Measurements from ENCODE around the gene IPO13. TPM values are rescaled to one million over a fixed set of nuclear protein-coding genes. Genes with fewer than 3 reads are reported as not detected.
A peak's percentile ranks its signal among the peaks of the same experiment; 100 is the strongest.

Gene IPO13
- total RNA-seq, 1 donor from 2014 or later = 39.2 TPM

DNA sequence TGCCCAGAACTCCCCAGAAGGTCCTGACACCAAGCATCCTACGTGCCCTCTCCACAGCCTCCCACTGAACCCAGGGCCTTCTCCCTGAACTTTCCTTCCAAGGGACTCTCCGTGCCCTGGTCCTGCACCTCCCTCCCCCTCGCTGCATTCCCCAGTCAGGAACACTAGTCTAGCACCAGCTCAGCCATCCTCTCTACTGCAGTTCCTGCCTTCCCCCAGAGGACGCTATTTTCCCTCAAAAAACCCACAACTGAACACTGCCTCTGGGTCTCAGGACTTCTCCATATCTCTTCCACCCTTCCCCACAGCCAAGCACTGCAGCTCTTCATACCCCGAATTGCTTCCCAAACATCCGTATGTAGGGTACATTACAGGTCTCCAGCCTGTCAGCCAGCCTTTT lies 25.7 kb upstream of the IPO13 start:
- H3K36me3 Mint-ChIP-seq (ENCODE audit: low read depth) = peaks cover 20% of the 10 kb centered on the region
- no peak for DNase-seq (ENCODE audit: low spot score)
- peaks cover 4% of the 10 kb centered on the region for H3K4me1 Mint-ChIP-seq (ENCODE audit: low read depth)
- no peaks in the 10 kb centered on the region for H3K27me3 Mint-ChIP-seq (ENCODE audit: low read depth)
- H3K9me3 Mint-ChIP-seq (ENCODE audit: low read depth) = no peaks in the 10 kb centered on the region
- H3K27ac Mint-ChIP-seq (ENCODE audit: unreplicated experiment) = no peak overlapping the region
- TF ChIP-seq, protein P1, sequence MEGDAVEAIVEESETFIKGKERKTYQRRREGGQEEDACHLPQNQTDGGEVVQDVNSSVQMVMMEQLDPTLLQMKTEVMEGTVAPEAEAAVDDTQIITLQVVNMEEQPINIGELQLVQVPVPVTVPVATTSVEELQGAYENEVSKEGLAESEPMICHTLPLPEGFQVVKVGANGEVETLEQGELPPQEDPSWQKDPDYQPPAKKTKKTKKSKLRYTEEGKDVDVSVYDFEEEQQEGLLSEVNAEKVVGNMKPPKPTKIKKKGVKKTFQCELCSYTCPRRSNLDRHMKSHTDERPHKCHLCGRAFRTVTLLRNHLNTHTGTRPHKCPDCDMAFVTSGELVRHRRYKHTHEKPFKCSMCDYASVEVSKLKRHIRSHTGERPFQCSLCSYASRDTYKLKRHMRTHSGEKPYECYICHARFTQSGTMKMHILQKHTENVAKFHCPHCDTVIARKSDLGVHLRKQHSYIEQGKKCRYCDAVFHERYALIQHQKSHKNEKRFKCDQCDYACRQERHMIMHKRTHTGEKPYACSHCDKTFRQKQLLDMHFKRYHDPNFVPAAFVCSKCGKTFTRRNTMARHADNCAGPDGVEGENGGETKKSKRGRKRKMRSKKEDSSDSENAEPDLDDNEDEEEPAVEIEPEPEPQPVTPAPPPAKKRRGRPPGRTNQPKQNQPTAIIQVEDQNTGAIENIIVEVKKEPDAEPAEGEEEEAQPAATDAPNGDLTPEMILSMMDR (IDR thresholded peaks at IDR 0.05) = no peak
- no peak overlapping the region for H3K4me3 Mint-ChIP-seq (ENCODE audit: unreplicated experiment)

DNA sequence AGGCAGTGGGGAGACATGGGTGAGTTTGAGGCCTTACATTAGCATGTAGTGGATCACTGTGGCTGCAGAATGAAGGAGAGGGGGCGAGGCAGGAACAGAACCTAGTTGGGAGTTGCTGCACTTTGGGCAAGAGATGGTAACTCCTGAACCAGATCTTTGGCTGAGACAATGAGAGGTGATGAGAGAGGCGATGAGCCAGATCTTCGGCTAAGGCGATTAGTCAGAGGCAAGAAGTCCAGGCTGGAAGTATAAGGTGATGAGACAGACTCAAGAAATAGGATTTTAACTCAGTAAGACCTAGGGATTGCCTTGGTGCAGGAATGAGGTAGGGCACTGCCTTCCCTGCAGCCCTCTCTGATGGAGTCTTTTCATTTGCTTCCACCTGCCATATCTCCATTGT lies 22.2 kb upstream of the IPO13 start:
- TF ChIP-seq, protein P1 (IDR thresholded peaks at IDR 0.05) = no peak
- no peak overlapping the region for H3K4me3 Mint-ChIP-seq (ENCODE audit: unreplicated experiment)
- peaks cover 1% of the 10 kb centered on the region for H3K9me3 Mint-ChIP-seq (ENCODE audit: low read depth)
- peaks cover 6% of the 10 kb centered on the region for H3K4me1 Mint-ChIP-seq (ENCODE audit: low read depth)
- DNase-seq (ENCODE audit: low spot score) = no peak
- peaks cover 17% of the 10 kb centered on the region for H3K36me3 Mint-ChIP-seq (ENCODE audit: low read depth)
- H3K27ac Mint-ChIP-seq (ENCODE audit: unreplicated experiment) = no peak overlapping the region
- H3K27me3 Mint-ChIP-seq (ENCODE audit: low read depth) = no peaks in the 10 kb centered on the region

- Mint-ChIP-seq H3K36me3 (ENCODE audit: low read depth) (peaks cover 20% of the 10 kb centered on the region), H3K4me3 (ENCODE audit: unreplicated experiment) (no peak overlapping the region), H3K27ac (ENCODE audit: unreplicated experiment) (no peak overlapping the region), H3K9me3 (ENCODE audit: low read depth) (peaks cover 3% of the 10 kb centered on the region), H3K27me3 (ENCODE audit: low read depth) (no peaks in the 10 kb centered on the region), H3K4me1 (ENCODE audit: low read depth) (peaks cover 9% of the 10 kb centered on the region)
- TF ChIP-seq, protein P1 (IDR thresholded peaks at IDR 0.05) = no peak
- peak; percentile 19 for DNase-seq (ENCODE audit: low spot score)
These were observed 20.9 kb upstream of the IPO13 start for GRCh38 chr1:43925846-43926245.

DNA sequence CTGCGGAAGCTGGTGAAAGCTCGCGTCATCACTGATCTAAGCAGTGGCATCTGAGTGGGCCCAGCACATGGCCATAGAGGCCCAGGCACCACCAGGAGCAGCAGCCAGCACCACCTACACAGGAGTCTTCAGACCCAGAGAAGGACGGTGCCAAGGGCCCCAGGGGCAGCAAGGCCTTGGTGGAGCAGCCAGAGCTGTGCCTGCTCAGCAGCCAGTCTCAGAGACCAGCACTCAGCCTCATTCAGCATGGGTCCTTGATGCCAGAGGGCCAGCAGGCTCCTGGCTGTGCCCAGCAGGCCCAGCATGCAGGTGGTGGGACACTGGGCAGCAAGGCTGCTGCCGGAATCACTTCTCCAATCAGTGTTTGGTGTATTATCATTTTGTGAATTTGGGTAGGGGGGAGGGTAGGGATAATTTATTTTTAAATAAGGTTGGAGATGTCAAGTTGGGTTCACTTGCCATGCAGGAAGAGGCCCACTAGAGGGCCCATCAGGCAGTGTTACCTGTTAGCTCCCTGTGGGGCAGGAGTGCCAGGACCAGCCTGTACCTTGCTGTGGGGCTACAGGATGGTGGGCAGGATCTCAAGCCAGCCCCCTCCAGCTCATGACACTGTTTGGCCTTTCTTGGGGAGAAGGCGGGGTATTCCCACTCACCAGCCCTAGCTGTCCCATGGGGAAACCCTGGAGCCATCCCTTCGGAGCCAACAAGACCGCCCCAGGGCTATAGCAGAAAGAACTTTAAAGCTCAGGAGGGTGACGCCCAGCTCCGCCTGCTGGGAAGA lies 16.4 kb upstream of the IPO13 start:
- Mint-ChIP-seq H3K36me3 (ENCODE audit: low read depth) (peaks cover 11% of the 10 kb centered on the region), H3K27ac (ENCODE audit: unreplicated experiment) (no peak overlapping the region), H3K4me1 (ENCODE audit: low read depth) (peaks cover 18% of the 10 kb centered on the region), H3K9me3 (ENCODE audit: low read depth) (peaks cover 3% of the 10 kb centered on the region), H3K27me3 (ENCODE audit: low read depth) (no peaks in the 10 kb centered on the region), H3K4me3 (ENCODE audit: unreplicated experiment) (no peak overlapping the region)
- TF ChIP-seq, protein P1 (IDR thresholded peaks at IDR 0.05) = peak; percentile 65
- no peak for DNase-seq (ENCODE audit: low spot score)

DNA sequence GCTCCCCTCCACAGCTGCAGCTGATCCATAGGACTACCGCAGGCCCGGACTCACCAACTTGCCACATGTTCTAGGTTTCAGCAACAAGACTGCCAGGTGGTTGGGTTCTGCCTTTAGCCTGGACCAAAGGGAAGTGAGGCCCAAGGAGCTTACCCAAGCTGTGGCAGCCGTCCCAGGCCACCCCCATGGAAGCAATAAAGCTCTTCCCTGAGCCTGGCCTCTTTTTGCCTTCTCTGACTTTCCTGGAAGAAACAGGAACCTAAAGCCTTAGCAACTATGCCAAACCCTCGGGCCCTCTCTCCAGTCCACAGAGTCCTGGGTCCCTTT lies 15.8 kb upstream of the IPO13 start:
- no peaks in the 10 kb centered on the region for H3K27me3 Mint-ChIP-seq (ENCODE audit: low read depth)
- no peak overlapping the region for H3K27ac Mint-ChIP-seq (ENCODE audit: unreplicated experiment)
- DNase-seq (ENCODE audit: low spot score) = no peak
- peaks cover 3% of the 10 kb centered on the region for H3K9me3 Mint-ChIP-seq (ENCODE audit: low read depth)
- no peak overlapping the region for H3K4me3 Mint-ChIP-seq (ENCODE audit: unreplicated experiment)
- peaks cover 18% of the 10 kb centered on the region for H3K4me1 Mint-ChIP-seq (ENCODE audit: low read depth)
- TF ChIP-seq, protein P1 (IDR thresholded peaks at IDR 0.05) = no peak
- peaks cover 6% of the 10 kb centered on the region for H3K36me3 Mint-ChIP-seq (ENCODE audit: low read depth)

All from chondrocyte (in vitro differentiated cells).